Transverse colon (tissue), 3 donors: Measurements from ENCODE around the gene ZNF236.

ENCODE experiments used
- CTCF ChIP-seq, 5 experiments: fragments of 200-600 bp in 3 of 5; fragments of 450-650 bp in 2 of 5; sonication (generic) in 3 of 5; IDR thresholded peaks; 1 replicate in 2 of 5; 2 replicates in 3 of 5; pipeline ENCODE4 v1.5.1; 2016 to 2017; ENCODE audit warnings: antibody characterized with exemption in 5 of 5, inconsistent platforms in 3 of 5, mild to moderate bottlenecking in 2 of 5, moderate library complexity in 1 of 5
- POLR2A ChIP-seq: fragments of 450-650 bp; IDR thresholded peaks from one replicate; pipeline ENCODE4 v1.6.1; 2016; ENCODE audit warnings: antibody characterized with exemption, mild to moderate bottlenecking, moderate library complexity

- TF ChIP-seq CTCF (IDR thresholded peaks at IDR 0.05) (peak; percentile 42 to 77 (median 61)), POLR2A (no peak)
Observed at GRCh38 chr18:76922107-76922506, 99.8 kb downstream of the ZNF236 start.
